CD4-positive, alpha-beta T cell treated with Interleukin-10 for 1 hour (primary cell): Measurements from ENCODE around the gene DHCR24.
A peak's percentile ranks its signal among the peaks of the same experiment; 100 is the strongest.
"Not testable (repeated sequence)": the region's sequence is repeated elsewhere in the genome, so short reads cannot be mapped to it uniquely, and the experiment has no call there.

Experiments
- DNase-seq: peaks from one replicate; pipeline ENCODE4 v3.0.0-alpha.2; 2020

The DHCR24 gene

GRCh38 chr1:54886724-54887664, at the start of gene DHCR24:
Gene DHCR24 (minus strand): TSS chr1:54887195. CDS start chr1:54887119, 76 bp downstream.
- DNase-seq: peak; percentile 75

GRCh38 chr1:54936791-54937190, 49.8 kb upstream of the DHCR24 start:
- DNase-seq: no peak

- DNase-seq: no peak
Measured at GRCh38 chr1:54934869-54935268, 47.9 kb upstream of the DHCR24 start.

GRCh38 chr1:54934081-54934480, 47.1 kb upstream of the DHCR24 start:
- not testable (repeated sequence) for DNase-seq

- DNase-seq: no peak
Measured at GRCh38 chr1:54931275-54931840, 44.4 kb upstream of the DHCR24 start.

- no peak for DNase-seq
Measured at GRCh38 chr1:54929700-54930099, 42.7 kb upstream of the DHCR24 start.

GRCh38 chr1:54928327-54928726, 41.3 kb upstream of the DHCR24 start:
- no peak for DNase-seq

GRCh38 chr1:54927472-54928240, 40.7 kb upstream of the DHCR24 start:
- no peak for DNase-seq

GRCh38 chr1:54926970-54927369, 40.0 kb upstream of the DHCR24 start:
- no peak for DNase-seq

- no peak for DNase-seq
Measured at GRCh38 chr1:54922921-54923421, 36.0 kb upstream of the DHCR24 start.

GRCh38 chr1:54922040-54922761, 35.2 kb upstream of the DHCR24 start:
- no peak for DNase-seq

GRCh38 chr1:54919367-54920359, 32.7 kb upstream of the DHCR24 start:
- DNase-seq: no peak

- DNase-seq: not testable (repeated sequence)
Measured at GRCh38 chr1:54911076-54911475, 24.1 kb upstream of the DHCR24 start.

GRCh38 chr1:54906586-54906985, 19.6 kb upstream of the DHCR24 start:
- no peak for DNase-seq

GRCh38 chr1:54904476-54905048, 17.6 kb upstream of the DHCR24 start:
- no peak for DNase-seq

- no peak for DNase-seq
Measured at GRCh38 chr1:54894271-54894670, 7.3 kb upstream of the DHCR24 start.

- DNase-seq: no peak
Measured at GRCh38 chr1:54892586-54892985, 5.6 kb upstream of the DHCR24 start.

GRCh38 chr1:54889132-54889725, 2.2 kb upstream of the DHCR24 start:
- no peak for DNase-seq

- no peak for DNase-seq
Measured at GRCh38 chr1:54888080-54888733, 1.2 kb upstream of the DHCR24 start.

GRCh38 chr1:54887665-54888071, 673 bp upstream of the DHCR24 start:
- DNase-seq: no peak
